Measurements from ENCODE around the gene SLC35F3. TPM values are rescaled to one million over a fixed set of nuclear protein-coding genes. Genes with fewer than 3 reads are reported as not detected.
"Not testable (repeated sequence)": the region's sequence is repeated elsewhere in the genome, so short reads cannot be mapped to it uniquely, and the experiment has no call there.

Gene SLC35F3
- total RNA-seq, 6 experiments from 2014 or later = not detected

DNA sequence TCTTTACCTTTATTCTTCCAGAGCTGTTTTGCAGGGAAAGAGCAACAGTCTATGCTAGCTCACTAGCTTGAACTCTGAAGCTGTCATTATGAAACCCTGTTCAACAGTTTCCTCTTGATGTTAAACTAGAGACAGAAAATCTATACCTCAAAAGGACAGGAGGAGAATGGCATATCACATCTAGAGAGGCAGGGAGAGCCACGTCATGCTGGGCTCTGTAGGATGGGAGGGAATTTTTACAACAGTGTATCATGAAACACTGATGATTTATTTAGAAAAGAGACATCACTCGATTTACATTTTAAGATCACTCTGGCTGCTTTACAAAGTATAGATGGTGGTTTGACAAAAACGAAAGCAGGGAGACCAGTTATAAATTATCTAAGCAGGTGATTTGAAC is 243.9 kb downstream of the SLC35F3 start:
- intact Hi-C loops (cut with DNase I) = loop anchor here in 1 of 2 donors (10.0 kb wide), 1 partner anchor 156 kb away; no protein-coding TSS in a partner anchor

DNA sequence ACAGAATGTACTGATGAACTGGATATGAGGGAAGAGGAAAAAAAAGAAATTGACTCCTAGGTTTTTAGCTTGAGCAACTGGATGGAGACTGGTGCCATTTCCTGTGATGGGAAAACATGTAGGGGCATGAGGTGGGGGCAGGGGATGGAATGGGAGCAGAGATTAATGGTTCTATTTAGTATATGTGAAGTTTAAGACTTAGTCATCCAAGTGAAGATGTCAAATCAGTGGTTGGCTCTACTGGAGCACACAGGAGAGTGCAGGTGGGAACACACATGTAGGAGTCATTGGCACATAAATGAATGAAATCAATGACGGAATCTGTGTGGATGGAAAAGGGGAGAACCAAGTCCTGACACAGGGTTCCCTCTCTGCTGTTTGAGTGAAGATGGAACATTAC is 244.3 kb downstream of the SLC35F3 start:
- no peak for ATAC-seq
- no peak overlapping the region for H3K27ac ChIP-seq
- no peaks in the 10 kb centered on the region for H3K27me3 ChIP-seq
- no peaks in the 10 kb centered on the region for H3K36me3 ChIP-seq
- TF ChIP-seq, protein P1, sequence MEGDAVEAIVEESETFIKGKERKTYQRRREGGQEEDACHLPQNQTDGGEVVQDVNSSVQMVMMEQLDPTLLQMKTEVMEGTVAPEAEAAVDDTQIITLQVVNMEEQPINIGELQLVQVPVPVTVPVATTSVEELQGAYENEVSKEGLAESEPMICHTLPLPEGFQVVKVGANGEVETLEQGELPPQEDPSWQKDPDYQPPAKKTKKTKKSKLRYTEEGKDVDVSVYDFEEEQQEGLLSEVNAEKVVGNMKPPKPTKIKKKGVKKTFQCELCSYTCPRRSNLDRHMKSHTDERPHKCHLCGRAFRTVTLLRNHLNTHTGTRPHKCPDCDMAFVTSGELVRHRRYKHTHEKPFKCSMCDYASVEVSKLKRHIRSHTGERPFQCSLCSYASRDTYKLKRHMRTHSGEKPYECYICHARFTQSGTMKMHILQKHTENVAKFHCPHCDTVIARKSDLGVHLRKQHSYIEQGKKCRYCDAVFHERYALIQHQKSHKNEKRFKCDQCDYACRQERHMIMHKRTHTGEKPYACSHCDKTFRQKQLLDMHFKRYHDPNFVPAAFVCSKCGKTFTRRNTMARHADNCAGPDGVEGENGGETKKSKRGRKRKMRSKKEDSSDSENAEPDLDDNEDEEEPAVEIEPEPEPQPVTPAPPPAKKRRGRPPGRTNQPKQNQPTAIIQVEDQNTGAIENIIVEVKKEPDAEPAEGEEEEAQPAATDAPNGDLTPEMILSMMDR (IDR thresholded peaks at IDR 0.05) = no peak
- no peak for TF ChIP-seq POLR2A (IDR thresholded peaks at IDR 0.05)
- H3K4me3 ChIP-seq = no peak overlapping the region
- intact Hi-C loops (cut with DNase I) = loop anchor here in 1 of 2 donors (10.0 kb wide), 1 partner anchor 156 kb away; no protein-coding TSS in a partner anchor
- H3K9me3 ChIP-seq = no peaks in the 10 kb centered on the region
- H3K4me1 ChIP-seq = no peaks in the 10 kb centered on the region
- DNase-seq = no peak
- WGBS (ENCODE audit: insufficient coverage, low coverage, low lambda C conversion rate, missing lambda C conversion rate) = 86% methylated on average over 1 of the region's 1 CpG

More for the DNA sequence above, 243.9 kb downstream of the SLC35F3 start:
- ATAC-seq = no peak
- H3K27me3 ChIP-seq = no peaks in the 10 kb centered on the region
- no peak for DNase-seq
- WGBS (ENCODE audit: insufficient coverage, low coverage, low lambda C conversion rate, missing lambda C conversion rate) = 35% methylated on average over 3 of the region's 3 CpGs
- no peak overlapping the region for H3K27ac ChIP-seq
- TF ChIP-seq POLR2A (IDR thresholded peaks at IDR 0.05) = no peak
- TF ChIP-seq, protein P1 (IDR thresholded peaks at IDR 0.05) = no peak
- H3K9me3 ChIP-seq = no peaks in the 10 kb centered on the region
- H3K4me1 ChIP-seq = no peaks in the 10 kb centered on the region
- no peaks in the 10 kb centered on the region for H3K36me3 ChIP-seq
- H3K4me3 ChIP-seq = no peak overlapping the region

DNA sequence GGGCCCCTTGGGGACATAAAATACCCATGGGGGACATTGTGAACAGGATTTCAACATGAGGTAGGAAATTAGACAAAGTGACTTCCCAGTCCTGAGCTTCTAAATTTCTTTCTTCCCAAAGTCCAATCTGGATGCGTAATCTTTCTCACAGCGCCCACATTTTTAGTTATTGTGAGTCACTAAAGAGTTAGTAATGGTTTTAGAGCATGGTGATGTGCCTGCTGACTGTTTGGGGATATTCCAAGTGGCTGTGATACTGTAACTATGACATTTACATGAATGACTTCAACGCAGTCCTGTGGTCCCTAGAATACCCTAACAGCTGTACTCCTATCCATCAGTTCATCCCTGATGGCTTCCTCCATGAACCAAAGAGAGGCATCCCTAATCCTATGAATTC is 244.7 kb downstream of the SLC35F3 start:
- Histone ChIP-seq H3K27ac (no peak overlapping the region), H3K9me3 (no peaks in the 10 kb centered on the region), H3K4me1 (no peaks in the 10 kb centered on the region), H3K4me3 (no peak overlapping the region), H3K36me3 (no peaks in the 10 kb centered on the region), H3K27me3 (no peaks in the 10 kb centered on the region)
- ATAC-seq (no peak), DNase-seq (no peak)
- 75% methylated on average over 3 of the region's 3 CpGs for WGBS (ENCODE audit: insufficient coverage, low coverage, low lambda C conversion rate, missing lambda C conversion rate)
- TF ChIP-seq POLR2A (IDR thresholded peaks at IDR 0.05) = no peak
- TF ChIP-seq, protein P1 (IDR thresholded peaks at IDR 0.05) = no peak
- intact Hi-C loops (cut with DNase I) = loop anchor here in 1 of 2 donors (10.0 kb wide), 1 partner anchor 156 kb away; no protein-coding TSS in a partner anchor

DNA sequence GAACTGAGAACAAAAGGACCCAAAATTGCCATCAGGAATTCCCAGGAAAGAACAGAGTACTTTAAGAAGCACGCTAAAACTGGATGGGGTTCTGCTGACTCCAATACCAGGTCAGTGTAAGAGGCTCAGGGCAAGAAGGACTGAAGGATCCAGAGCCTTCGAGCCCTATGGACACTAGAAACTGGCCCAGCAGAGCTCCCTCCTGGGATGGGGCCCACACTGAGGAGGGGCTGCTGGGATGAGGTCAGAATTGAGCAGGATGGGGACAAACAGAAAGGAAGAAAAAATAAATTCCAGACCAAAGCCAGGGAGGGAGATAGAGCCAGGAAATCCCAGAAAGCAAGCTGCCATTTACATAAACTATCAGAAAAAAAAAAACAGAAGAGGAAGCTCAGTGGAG is 246.4 kb downstream of the SLC35F3 start:
- TF ChIP-seq POLR2A (IDR thresholded peaks at IDR 0.05) = no peak
- TF ChIP-seq, protein P1 (IDR thresholded peaks at IDR 0.05) = no peak
- Histone ChIP-seq H3K9me3 (no peaks in the 10 kb centered on the region), H3K27me3 (no peaks in the 10 kb centered on the region), H3K27ac (no peak overlapping the region), H3K36me3 (no peaks in the 10 kb centered on the region), H3K4me1 (no peaks in the 10 kb centered on the region), H3K4me3 (no peak overlapping the region)
- WGBS (ENCODE audit: insufficient coverage, low coverage, low lambda C conversion rate, missing lambda C conversion rate) = 61% methylated on average over 2 of the region's 2 CpGs
- intact Hi-C loops (cut with DNase I) = loop anchor here in 1 of 2 donors (5.0 kb wide), 1 partner anchor 161 kb away; no protein-coding TSS in a partner anchor
- no peak for ATAC-seq
- DNase-seq = no peak

DNA sequence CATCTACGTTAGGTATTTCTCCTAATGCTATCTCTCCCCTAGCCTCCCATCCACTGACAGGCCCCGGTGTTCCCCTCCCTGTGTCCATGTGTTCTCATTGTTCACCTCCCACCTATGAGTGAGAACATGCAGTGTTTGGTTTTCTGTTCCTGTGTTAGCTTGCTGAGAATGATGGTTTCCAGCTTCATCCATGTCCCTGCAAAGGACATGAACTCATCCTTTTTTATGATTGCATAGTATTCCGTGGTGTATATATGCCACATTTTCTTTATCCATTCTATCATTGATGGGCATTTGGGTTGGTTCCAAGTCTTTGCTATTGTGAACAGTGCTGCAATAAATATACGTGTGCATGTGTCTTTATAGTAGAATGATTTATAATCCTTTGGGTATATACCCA is 247.9 kb downstream of the SLC35F3 start:
- not testable (repeated sequence) for H3K36me3 ChIP-seq, H3K4me1 ChIP-seq, H3K27me3 ChIP-seq, H3K4me3 ChIP-seq, ATAC-seq, DNase-seq, H3K9me3 ChIP-seq, H3K27ac ChIP-seq
- intact Hi-C loops (cut with DNase I) = loop anchor here in 1 of 2 donors (5.0 kb wide), 1 partner anchor 160 kb away; no protein-coding TSS in a partner anchor
- WGBS (ENCODE audit: insufficient coverage, low coverage, low lambda C conversion rate, missing lambda C conversion rate) = 70% methylated on average over 3 of the region's 4 CpGs

All from right lobe of liver (tissue), 6 donors.